AG08395 (cell line): ENCODE results near the gene THSD4.
A peak's percentile ranks its signal among the peaks of the same experiment; 100 is the strongest.

Experiments used
- DNase-seq: peaks from one replicate; pipeline ENCODE4 v3.0.0; 2012; ENCODE audit warnings: mixed read lengths, low spot score

The THSD4 gene

GRCh38 chr15:71098920-71099319, 16.4 kb upstream of the THSD4 start:
- DNase-seq = no peak

- DNase-seq = peak; percentile 61
These were observed 12.1 kb upstream of the THSD4 start for GRCh38 chr15:71103102-71103676.

GRCh38 chr15:71104636-71105035, 10.6 kb upstream of the THSD4 start:
- no peak for DNase-seq

GRCh38 chr15:71105444-71105843, 9.8 kb upstream of the THSD4 start:
- DNase-seq = no peak

- no peak for DNase-seq
These were observed 8.3 kb upstream of the THSD4 start for GRCh38 chr15:71106802-71107500.

GRCh38 chr15:71107501-71107815, 7.8 kb upstream of the THSD4 start:
- DNase-seq = no peak

- DNase-seq = peak; percentile 43
These were observed 6.1 kb upstream of the THSD4 start for GRCh38 chr15:71109130-71109529.

- no peak for DNase-seq
These were observed 5.4 kb upstream of the THSD4 start for GRCh38 chr15:71109905-71110304.

- DNase-seq = no peak
These were observed 4.7 kb upstream of the THSD4 start for GRCh38 chr15:71110405-71111180.

- DNase-seq = no peak
These were observed 4.1 kb upstream of the THSD4 start for GRCh38 chr15:71111181-71111565.

- no peak for DNase-seq
These were observed 3.3 kb upstream of the THSD4 start for GRCh38 chr15:71111950-71112349.

- no peak for DNase-seq
These were observed 2.8 kb upstream of the THSD4 start for GRCh38 chr15:71112429-71112828.

- no peak for DNase-seq
These were observed 1.1 kb upstream of the THSD4 start for GRCh38 chr15:71114066-71114680.

- peak; percentile 59 for DNase-seq
These were observed 488 bp downstream of the THSD4 start for GRCh38 chr15:71115567-71116351.

- no peak for DNase-seq
These were observed 1.1 kb downstream of the THSD4 start for GRCh38 chr15:71116366-71116765.

- DNase-seq = no peak
These were observed 1.7 kb downstream of the THSD4 start for GRCh38 chr15:71116942-71117341.

- DNase-seq = no peak
These were observed 2.5 kb downstream of the THSD4 start for GRCh38 chr15:71117714-71118305.

- no peak for DNase-seq
These were observed 3.1 kb downstream of the THSD4 start for GRCh38 chr15:71118345-71118744.

- DNase-seq = no peak
These were observed 3.8 kb downstream of the THSD4 start for GRCh38 chr15:71118881-71119632.

GRCh38 chr15:71120428-71120944, 5.2 kb downstream of the THSD4 start:
- DNase-seq = no peak

- DNase-seq = no peak
These were observed 6.2 kb downstream of the THSD4 start for GRCh38 chr15:71121442-71121841.
